H1 (cell line): ENCODE results near the gene KRT7. TPM values are rescaled to one million over a fixed set of nuclear protein-coding genes. Genes with fewer than 3 reads are reported as not detected.

Experiments used
- CTCF ChIA-PET: fragments of 300-600 bp; sonication (Branson Sonifier 250); formaldehyde crosslinking; loops from one replicate; lab custom pipeline; 2021; ENCODE audit not compliant: partially characterized antibody; lab: Charles Lee
- POLR2A ChIA-PET: fragments of 300-600 bp; sonication (Branson Sonifier 250); formaldehyde crosslinking; loops from one replicate; lab custom pipeline; 2021; ENCODE audit warnings: inconsistent platforms; ENCODE audit not compliant: partially characterized antibody; lab: Charles Lee
- DNase-seq, 2 experiments: peaks; one replicate each; pipeline versions ENCODE4 v3.0.0 to v3.0.0-alpha.2; 2010 to 2022; ENCODE audit warnings: low spot score in 2 of 2, low read depth in 1 of 2, mixed read lengths in 1 of 2
- FAIRE-seq: peaks from 2 replicates; lab custom pipeline; 2011; peaks lifted over from hg19 to GRCh38; lab: Jason Lieb, UNC
- H2AFZ ChIP-seq: 2 replicates; pipeline ENCODE4 v1.8.1; 2012; ENCODE audit warnings: low read length, inconsistent platforms
- H2AK5ac ChIP-seq: 2 replicates; pipeline ENCODE4 v1.6.1; 2013; ENCODE audit warnings: low read depth, low read length
- H2BK120ac ChIP-seq: replicated peaks from 2 replicates; pipeline ENCODE3; 2013; ENCODE audit warnings: low read depth, low read length, inconsistent platforms
- H2BK12ac ChIP-seq: 2 replicates; pipeline ENCODE4 v1.6.1; 2013; ENCODE audit warnings: low read depth, low read length
- H2BK15ac ChIP-seq: 2 replicates; pipeline ENCODE4 v1.6.1; 2013; ENCODE audit warnings: low read length
- H2BK20ac ChIP-seq: 2 replicates; pipeline ENCODE4 v1.6.1; 2013; ENCODE audit warnings: low read length
- H2BK5ac ChIP-seq: 2 replicates; pipeline ENCODE4 v1.6.1; 2013; ENCODE audit warnings: low read depth, low read length
- H3K14ac ChIP-seq: 2 replicates; pipeline ENCODE4 v1.6.1; 2013; ENCODE audit warnings: inconsistent platforms; ENCODE audit not compliant: insufficient read length
- H3K18ac ChIP-seq: 2 replicates; pipeline ENCODE4 v1.6.1; 2013; ENCODE audit warnings: low read length; ENCODE audit errors: extremely low read depth
- H3K23ac ChIP-seq: 2 replicates; pipeline ENCODE4 v1.6.1; 2013; ENCODE audit warnings: inconsistent platforms; ENCODE audit not compliant: insufficient read length
- H3K23me2 ChIP-seq: 2 replicates; pipeline ENCODE4 v1.6.1; 2013; ENCODE audit warnings: low read depth, low read length
- H3K27ac ChIP-seq: 2 replicates; pipeline ENCODE4 v1.6.1; 2011; ENCODE audit warnings: low read depth, low read length, inconsistent platforms
- H3K27me3 ChIP-seq, 4 experiments: replicated peaks in 1 of 4; 1 replicate in 1 of 4; 2 replicates in 3 of 4; pipeline versions ENCODE4 v1.6.1 to v1.8.1; 2011 to 2013; ENCODE audit warnings: low read length in 3 of 4, mild to moderate bottlenecking in 3 of 4, inconsistent platforms in 2 of 4, mixed read lengths in 2 of 4, moderate library complexity in 1 of 4; ENCODE audit not compliant: control insufficient read depth in 3 of 4, insufficient read depth in 3 of 4; ENCODE audit errors: extremely low read depth in 1 of 4
- H3K36me3 ChIP-seq, 4 experiments: 2 replicates each; pipeline versions ENCODE4 v1.6.1 to v1.8.1; 2011 to 2013; ENCODE audit warnings: mild to moderate bottlenecking in 4 of 4, low read length in 3 of 4, moderate library complexity in 2 of 4, control low read depth in 1 of 4, inconsistent platforms in 1 of 4; ENCODE audit not compliant: insufficient read depth in 4 of 4, control insufficient read depth in 2 of 4
- H3K4ac ChIP-seq: replicated peaks from 2 replicates; pipeline ENCODE3; 2013; ENCODE audit warnings: low read length, low read depth, mixed read lengths, inconsistent platforms; ENCODE audit not compliant: insufficient read length
- H3K4me1 ChIP-seq, 4 experiments: replicated peaks in 1 of 4; 1 replicate in 1 of 4; 2 replicates in 3 of 4; pipeline versions ENCODE4 v1.6.1 to v1.8.1; 2011 to 2013; ENCODE audit warnings: low read length in 3 of 4, inconsistent platforms in 2 of 4, mixed read lengths in 1 of 4; ENCODE audit not compliant: insufficient read depth in 4 of 4, control insufficient read depth in 3 of 4
- H3K4me2 ChIP-seq, 2 experiments: 2 replicates each; pipeline versions ENCODE4 v1.6.1 to v1.8.1; 2011 to 2013; ENCODE audit warnings: low read depth in 2 of 2, low read length in 2 of 2, control low read depth in 1 of 2, inconsistent platforms in 1 of 2, mild to moderate bottlenecking in 1 of 2; ENCODE audit not compliant: insufficient read depth in 1 of 2
- H3K4me3 ChIP-seq, 4 experiments: fragments of 200-600, 300-600 bp in 1 of 4; sonication (generic), shearing (Covaris generic), sonication (Bioruptor Twin) in 1 of 4; 2 replicates each; pipeline versions ENCODE4 v1.5.1 to v1.8.1; 2011 to 2016; ENCODE audit warnings: low read length in 4 of 4, low read depth in 3 of 4, control low read depth in 2 of 4, inconsistent platforms in 2 of 4, mild to moderate bottlenecking in 2 of 4, mixed read lengths in 1 of 4, moderate library complexity in 1 of 4; ENCODE audit not compliant: insufficient read depth in 2 of 4; ENCODE audit errors: extremely low read depth in 1 of 4
- H3K56ac ChIP-seq: replicated peaks from 2 replicates; pipeline ENCODE3; 2013; ENCODE audit warnings: low read depth, mild to moderate bottlenecking, mixed read lengths, low read length, inconsistent platforms; ENCODE audit not compliant: insufficient read length
- H3K79me1 ChIP-seq: 2 replicates; pipeline ENCODE4 v1.6.1; 2013; ENCODE audit warnings: low read depth, low read length, control low read depth
- H3K79me2 ChIP-seq, 2 experiments: 2 replicates each; pipeline versions ENCODE4 v1.6.1 to v1.8.1; 2012 to 2013; ENCODE audit warnings: low read length in 2 of 2, mild to moderate bottlenecking in 2 of 2, inconsistent platforms in 1 of 2; ENCODE audit not compliant: insufficient read depth in 2 of 2, control insufficient read depth in 1 of 2
- H3K9ac ChIP-seq, 4 experiments: replicated peaks in 1 of 4; 1 replicate in 1 of 4; 2 replicates in 3 of 4; pipeline versions ENCODE4 v1.6.1 to v1.8.1; 2011 to 2013; ENCODE audit warnings: low read depth in 3 of 4, low read length in 3 of 4, control low read depth in 2 of 4, mild to moderate bottlenecking in 2 of 4, moderate library complexity in 2 of 4, inconsistent platforms in 1 of 4; ENCODE audit errors: extremely low read depth in 1 of 4
- H3K9me3 ChIP-seq, 2 experiments: 2 replicates each; pipeline versions ENCODE4 v1.6.1 to v1.8.1; 2012 to 2013; ENCODE audit warnings: mild to moderate bottlenecking in 2 of 2, moderate library complexity in 2 of 2, control low read depth in 1 of 2, inconsistent platforms in 1 of 2, low read depth in 1 of 2, low read length in 1 of 2, mixed read lengths in 1 of 2; ENCODE audit not compliant: insufficient read depth in 2 of 2
- H4K20me1 ChIP-seq, 2 experiments: replicated peaks in 1 of 2; 2 replicates each; pipeline versions ENCODE3 to v1.8.1; 2011 to 2013; ENCODE audit warnings: inconsistent platforms in 2 of 2, low read length in 2 of 2, mild to moderate bottlenecking in 1 of 2; ENCODE audit not compliant: insufficient read depth in 2 of 2, control insufficient read depth in 1 of 2
- H4K5ac ChIP-seq: 2 replicates; pipeline ENCODE4 v1.6.1; 2013; ENCODE audit warnings: low read length, low read depth, mixed read lengths, inconsistent platforms; ENCODE audit not compliant: insufficient read length
- H4K8ac ChIP-seq: 2 replicates; pipeline ENCODE4 v1.8.0; 2013; ENCODE audit warnings: mild to moderate bottlenecking, moderate library complexity, low read length, inconsistent platforms; ENCODE audit not compliant: insufficient read depth; ENCODE audit errors: extremely low read depth
- H4K91ac ChIP-seq: replicated peaks from 2 replicates; pipeline ENCODE3; 2013; ENCODE audit warnings: low read length, mixed read lengths, inconsistent platforms; ENCODE audit not compliant: insufficient read length
- ATF3 ChIP-seq: IDR thresholded peaks from 2 replicates; pipeline ENCODE4 v1.6.1; 2011; ENCODE audit warnings: low read depth, mild to moderate bottlenecking, low read length; ENCODE audit not compliant: insufficient read depth
- EGR1 ChIP-seq: IDR thresholded peaks from 2 replicates; pipeline ENCODE4 v1.6.1; 2011; ENCODE audit warnings: low read depth, low read length, borderline replicate concordance
- HDAC6 ChIP-seq: IDR thresholded peaks from one replicate; pipeline ENCODE4 v1.7.1; 2012; ENCODE audit warnings: low read depth, mild to moderate bottlenecking, inconsistent platforms, low read length, moderate library complexity
- WGBS, 2 experiments: shearing (Covaris generic) in 1 of 2; methylation state at CpG; one replicate each; pipeline versions ENCODE4 v1.1.6 to v1.1.7; 2013 to 2015; ENCODE audit warnings: low lambda C conversion rate in 2 of 2, mixed read lengths in 2 of 2, inconsistent platforms in 1 of 2, low coverage in 1 of 2, missing lambda C conversion rate in 1 of 2; ENCODE audit not compliant: insufficient replicate concordance in 2 of 2, insufficient coverage in 1 of 2, insufficient read length in 1 of 2; ENCODE audit errors: extremely low coverage in 1 of 2, missing lambda C conversion rate in 1 of 2; 5-methylcytosine and 5-hydroxymethylcytosine counted together
- polyA plus RNA-seq, 7 experiments: library from polyadenylated mRNA; depleted of rRNA in 3 of 7; stranded (reverse) in 5 of 7; unstranded in 2 of 7; fragments of >200 nt in 5 of 7; fragments of 200-250 nt in 2 of 7; gene quantifications; 1 replicate in 5 of 7; 2 replicates in 1 of 7; 4 replicates in 1 of 7; pipeline versions ENCODE4 v1.2.1 to v1.2.3, GENCODE V29; 2011 to 2013; ENCODE audit warnings: missing spikeins in 2 of 7, mixed read lengths in 2 of 7
- total RNA-seq: library from RNA; stranded (reverse); fragmentation: NEBNext Ultra II Directional; extraction: Animal tissue kit (Norgen Biotek cat#: 25700); gene quantifications from 2 replicates; pipeline ENCODE4 v1.2.1, GENCODE V29; 2021

KRT7 gene
- total and polyA plus RNA-seq, 2 of the 8 experiments (the other 6 are each of a cell fraction or from before 2014, with no cell fraction given): 13.2 to 19.0 TPM

DNA sequence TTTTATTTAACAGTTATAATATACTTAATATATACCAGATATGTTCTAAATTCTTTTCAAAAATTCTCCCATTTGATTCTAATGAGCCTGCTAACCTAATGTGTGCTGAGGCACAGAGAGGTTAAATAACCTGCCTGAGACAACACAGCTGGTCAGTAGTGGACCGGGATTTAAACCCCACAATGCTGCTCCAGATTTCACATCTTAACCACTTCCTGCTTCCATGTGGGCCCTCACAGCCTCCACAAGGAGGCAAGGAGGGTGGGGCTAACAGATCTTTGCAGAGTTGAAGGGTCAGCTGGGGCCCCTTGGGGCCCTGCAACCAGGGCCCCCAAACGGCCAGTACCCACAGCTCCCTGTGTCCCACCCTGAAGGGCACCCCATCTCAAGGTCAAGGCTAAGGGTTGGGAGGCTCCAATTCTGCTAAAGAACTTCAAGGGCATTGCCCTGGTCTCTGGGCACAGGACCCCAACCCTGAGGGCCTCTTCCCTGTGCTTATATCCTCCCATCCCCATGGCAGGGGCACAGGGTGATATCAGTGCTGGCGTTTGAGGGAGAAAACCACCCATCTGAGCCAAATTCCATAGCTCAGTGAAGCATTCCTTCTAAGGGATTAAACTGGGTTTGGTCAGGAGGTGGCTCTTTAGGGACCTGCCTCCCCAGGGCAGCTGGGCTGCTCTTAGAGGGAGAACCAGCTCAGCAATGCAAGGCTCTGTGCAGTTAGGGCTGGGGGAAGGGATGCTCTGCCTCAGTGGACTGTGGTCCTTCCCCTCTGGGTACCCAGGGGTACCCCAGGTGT is 43.5 kb upstream of the KRT7 start:
- Histone ChIP-seq H3K4me3 (no peak overlapping the region), H2BK120ac (no peak overlapping the region), H2AFZ (no peak overlapping the region), H3K14ac (no peak overlapping the region), H3K4me2 (no peak overlapping the region), H3K9me3 (no peaks in the 10 kb centered on the region), H2BK12ac (no peak overlapping the region; the same call in 1 of the 2 replicates), H2AK5ac (no peak overlapping the region), H3K56ac (no peak overlapping the region), H3K9ac (no peak overlapping the region), H2BK20ac (no peak overlapping the region), H3K27me3 (no peaks in the 10 kb centered on the region), H4K91ac (no peak overlapping the region), H2BK5ac (no peak overlapping the region), H4K5ac (no peak overlapping the region), H3K18ac (no peak overlapping the region), H2BK15ac (no peak overlapping the region), H3K79me1 (no peaks in the 10 kb centered on the region), H3K4me1 (peaks cover 0 to 11% (median 6%) of the 10 kb centered on the region in 4 experiments; a peak in 5 of 7 replicates), H3K79me2 (no peaks in the 10 kb centered on the region), H3K23ac (no peak overlapping the region), H4K8ac (no peak overlapping the region; the same call in 1 of the 2 replicates), H3K4ac (no peak overlapping the region), H3K36me3 (no peaks in the 10 kb centered on the region), H3K27ac (no peak overlapping the region), H4K20me1 (no peaks in the 10 kb centered on the region), H3K23me2 (no peaks in the 10 kb centered on the region)
- ChIA-PET CTCF (interaction anchor here (1.0 to 2.8 kb wide), 12 partner anchors 10 to 129 kb away, joined by 3 to 14 read pairs (median 6); no protein-coding TSS in a partner anchor), POLR2A (interaction anchor here (0.9 to 2.0 kb wide), 3 partner anchors 14 to 61 kb away, joined by 3 to 5 read pairs (median 3); no protein-coding TSS in a partner anchor)
- no peak for DNase-seq
- FAIRE-seq: no peak
- 80% methylated on average over 3 of the region's 3 CpGs; no CpG with 5 or more reads in 1 of the 2 experiments for WGBS, 2 experiments
- TF ChIP-seq EGR1: no peak
- TF ChIP-seq ATF3: no peak
- no peak for TF ChIP-seq HDAC6
